HG02588 (cell line): ENCODE results near the gene SNX8.

Source experiments
- ATAC-seq: cut with Tn5 transposase; IDR thresholded peaks from one replicate; pipeline ENCODE4 v1.9.1; 2021; ENCODE audit warnings: mild to moderate bottlenecking, moderate library complexity; ENCODE audit not compliant: unreplicated experiment

Gene SNX8

GRCh38 chr7:2266911-2267310, 47.3 kb downstream of the SNX8 start:
- ATAC-seq = no peak

DNA sequence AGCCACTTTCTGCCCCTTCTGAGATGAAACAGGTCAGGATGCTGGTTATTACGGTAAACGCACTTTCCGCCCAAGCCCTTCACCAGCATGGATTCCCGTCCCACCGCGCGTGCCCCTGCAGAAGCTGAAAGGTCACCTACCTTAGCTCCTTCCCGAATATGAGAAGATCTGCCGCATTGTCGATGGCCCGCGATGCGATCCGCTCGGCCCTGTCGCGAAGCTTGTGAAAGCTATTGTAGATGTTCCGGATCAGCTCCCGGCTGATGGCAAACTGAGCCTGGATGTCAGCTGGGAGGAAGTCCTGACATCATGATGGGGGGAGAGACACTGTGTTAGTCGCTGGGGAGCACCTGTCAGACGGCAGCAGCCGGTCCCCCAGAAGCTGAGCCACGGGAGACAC, 50.1 kb downstream of the SNX8 start:
- ATAC-seq = no peak

DNA sequence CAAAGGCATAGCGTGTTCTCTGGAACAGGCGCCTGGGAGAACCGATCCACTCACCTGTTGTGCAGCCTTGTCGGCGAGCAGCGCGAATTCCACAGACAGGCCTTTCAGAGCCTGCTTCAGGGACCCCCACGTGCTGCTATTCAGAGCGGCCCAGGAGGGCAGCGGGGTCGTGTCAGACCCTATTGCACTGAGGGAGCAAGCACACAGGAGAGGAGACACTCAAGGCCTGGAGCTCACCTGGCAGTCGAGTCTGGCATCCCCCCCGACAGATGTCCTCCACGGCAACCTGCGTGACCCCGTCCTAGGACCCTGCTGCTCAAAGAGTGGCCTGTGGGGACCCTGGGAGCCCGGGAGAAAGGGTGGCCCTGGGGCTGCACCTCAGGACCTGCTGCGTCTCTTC, 51.1 kb downstream of the SNX8 start:
- ATAC-seq = no peak

GRCh38 chr7:2261611-2262010, 52.6 kb downstream of the SNX8 start:
- ATAC-seq = no peak

DNA sequence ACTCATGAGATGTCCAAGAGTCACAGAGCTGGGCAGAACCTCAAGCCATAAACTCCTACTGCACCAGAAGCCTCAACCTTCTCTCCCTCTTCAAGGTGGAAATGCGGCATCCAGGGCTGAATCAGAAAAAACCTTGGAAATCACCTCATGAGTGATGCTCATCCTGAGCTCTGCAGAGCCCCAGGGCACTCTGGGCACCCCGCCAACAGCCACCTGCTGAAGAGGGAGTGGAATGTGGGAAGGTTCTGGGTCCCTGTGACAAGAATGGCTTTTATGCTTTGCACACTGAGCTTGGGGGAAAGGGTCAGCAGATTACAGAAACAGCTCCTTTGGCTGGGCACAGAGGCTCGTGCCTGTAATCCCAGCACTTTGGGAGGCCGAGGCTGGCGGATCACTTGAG, 53.4 kb downstream of the SNX8 start:
- ATAC-seq = no peak

DNA sequence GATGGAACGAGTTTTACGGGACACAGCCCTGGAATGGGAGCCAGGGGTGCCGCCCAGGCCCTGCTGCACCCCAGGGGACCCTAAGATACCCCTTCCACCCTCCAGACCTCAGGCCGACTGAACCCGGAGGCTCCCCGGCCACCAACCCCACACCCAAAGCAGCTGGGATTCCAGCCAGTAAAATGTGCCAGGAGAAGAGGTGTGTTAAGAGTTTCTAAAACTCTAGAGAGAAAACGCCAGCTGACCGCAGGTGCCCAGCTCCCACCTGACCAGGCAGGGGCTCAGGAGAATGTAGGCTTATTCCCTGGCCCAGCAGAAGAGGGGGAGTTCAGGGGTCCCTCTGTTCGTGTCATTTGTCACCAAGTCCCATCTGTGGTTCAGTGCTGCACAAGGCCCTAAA, 54.8 kb downstream of the SNX8 start:
- no peak for ATAC-seq

DNA sequence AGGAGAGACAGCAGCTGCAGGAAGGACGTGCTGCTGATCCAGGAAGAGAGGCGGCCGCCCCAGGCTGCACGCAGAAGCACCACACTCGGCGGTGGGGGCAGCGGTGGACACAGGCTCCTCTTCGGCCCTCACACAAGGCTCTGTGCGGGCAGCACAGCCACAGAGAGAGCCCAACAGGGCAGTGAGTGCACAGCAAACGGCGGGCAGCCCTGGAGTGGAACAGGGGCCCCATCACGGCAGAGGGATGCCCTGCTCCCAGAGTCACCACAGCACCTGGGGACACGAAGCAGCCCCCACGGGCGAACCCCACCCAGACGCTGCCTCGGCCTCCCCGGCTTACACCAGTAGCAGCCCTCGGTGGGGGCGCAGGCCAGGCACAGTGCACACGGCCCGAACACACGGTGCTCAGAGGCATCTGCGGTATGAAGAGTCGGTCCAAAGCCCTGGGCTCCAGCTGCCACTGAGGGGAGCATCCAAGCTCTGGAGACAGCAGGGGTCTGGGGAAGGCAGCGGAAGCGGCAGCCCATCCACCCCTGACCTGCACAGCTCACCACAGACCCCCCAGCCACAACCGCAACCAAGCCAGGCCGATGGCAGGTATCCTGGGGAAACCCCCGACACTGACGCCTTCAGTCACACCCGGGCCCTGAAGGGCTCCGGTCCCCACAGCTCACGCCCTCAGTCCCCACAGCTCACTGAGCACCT, 55.4 kb downstream of the SNX8 start:
- peak; percentile 59 for ATAC-seq

GRCh38 chr7:2257651-2258050, 56.6 kb downstream of the SNX8 start:
- ATAC-seq = no peak

GRCh38 chr7:2257046-2257551, 57.1 kb downstream of the SNX8 start:
- ATAC-seq = no peak

DNA sequence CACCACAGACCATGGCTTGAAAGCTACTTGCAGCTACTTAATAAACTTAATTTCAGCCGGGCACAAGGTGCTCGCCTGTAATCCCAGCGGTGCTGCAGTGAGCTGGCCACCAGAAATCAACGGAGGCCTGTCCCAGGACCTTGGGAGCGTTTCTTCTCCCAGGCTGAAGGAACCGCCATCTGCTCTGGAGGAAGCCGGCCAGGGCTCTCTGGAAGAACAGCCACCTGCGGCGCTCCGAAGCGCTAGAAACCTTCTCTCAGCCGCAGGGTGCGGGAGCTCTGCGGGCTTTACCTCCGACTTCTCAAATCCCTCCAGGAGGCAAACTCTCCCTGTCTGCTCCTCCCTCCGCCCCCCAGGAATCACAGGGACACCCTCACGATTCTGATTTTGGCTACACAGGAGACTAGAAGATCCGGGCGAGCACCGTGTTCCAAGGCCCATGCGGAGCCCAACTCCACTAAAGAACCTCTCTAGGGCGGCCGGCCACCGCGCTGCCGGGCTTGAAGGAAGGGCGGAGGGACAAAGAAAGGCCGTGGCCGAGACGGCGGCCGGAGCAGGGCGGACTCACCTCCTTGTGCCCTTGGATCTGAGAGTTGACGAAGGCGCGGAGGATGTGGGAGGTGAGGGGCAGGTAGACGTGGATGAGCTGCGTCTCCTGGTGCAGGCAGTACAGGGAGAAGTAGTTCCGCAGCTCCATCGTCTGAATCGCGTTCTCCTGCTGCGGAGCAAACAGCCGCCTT, 57.8 kb downstream of the SNX8 start:
- ATAC-seq = no peak

DNA sequence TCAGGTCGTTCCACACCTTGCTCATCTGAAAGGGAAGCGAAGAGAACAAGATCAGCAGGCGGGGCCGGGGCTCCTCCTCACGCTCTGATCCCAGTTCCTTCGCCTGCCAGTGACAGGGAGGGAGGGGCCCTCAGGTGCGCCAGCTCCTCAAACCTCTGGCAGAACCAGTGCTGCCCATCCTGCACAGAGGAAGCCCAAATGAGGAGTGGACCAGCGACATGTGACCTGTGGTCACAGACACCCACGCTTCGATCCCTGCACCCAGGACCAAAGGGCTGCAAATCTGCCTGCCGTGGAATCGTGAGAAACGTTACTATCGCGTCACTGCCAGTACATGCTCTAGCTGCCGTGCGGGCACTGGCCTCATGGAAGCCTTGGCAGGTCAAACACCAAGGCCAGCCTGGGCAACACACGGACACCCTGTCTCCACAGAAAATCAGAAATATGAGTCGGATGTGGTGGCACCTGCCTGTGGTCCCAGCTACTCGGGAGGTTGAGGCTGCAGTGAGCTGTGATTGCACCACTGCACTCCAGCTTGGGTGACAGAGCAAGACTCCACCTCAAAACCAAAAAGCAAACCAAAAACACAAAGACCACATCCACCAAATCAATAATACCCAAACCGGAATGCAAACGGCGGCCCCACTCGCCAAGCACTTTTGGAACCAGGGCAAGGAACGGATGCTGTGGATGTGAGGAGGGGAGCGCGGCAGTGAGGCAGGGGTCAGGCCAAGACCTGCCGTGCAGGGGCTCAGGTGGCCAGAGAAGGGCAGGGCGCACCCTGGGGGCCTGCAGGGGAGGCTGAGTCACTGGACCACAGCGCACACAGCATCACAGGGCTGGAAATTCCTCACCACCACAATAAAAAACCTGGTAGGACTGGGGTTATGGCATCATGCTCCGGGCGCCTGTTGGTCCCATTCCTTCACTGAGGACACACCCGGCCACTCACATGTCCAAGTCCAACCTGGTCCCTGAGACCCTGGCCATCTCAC, 58.8 kb downstream of the SNX8 start:
- no peak for ATAC-seq

GRCh38 chr7:2254429-2255144, 59.7 kb downstream of the SNX8 start:
- no peak for ATAC-seq

DNA sequence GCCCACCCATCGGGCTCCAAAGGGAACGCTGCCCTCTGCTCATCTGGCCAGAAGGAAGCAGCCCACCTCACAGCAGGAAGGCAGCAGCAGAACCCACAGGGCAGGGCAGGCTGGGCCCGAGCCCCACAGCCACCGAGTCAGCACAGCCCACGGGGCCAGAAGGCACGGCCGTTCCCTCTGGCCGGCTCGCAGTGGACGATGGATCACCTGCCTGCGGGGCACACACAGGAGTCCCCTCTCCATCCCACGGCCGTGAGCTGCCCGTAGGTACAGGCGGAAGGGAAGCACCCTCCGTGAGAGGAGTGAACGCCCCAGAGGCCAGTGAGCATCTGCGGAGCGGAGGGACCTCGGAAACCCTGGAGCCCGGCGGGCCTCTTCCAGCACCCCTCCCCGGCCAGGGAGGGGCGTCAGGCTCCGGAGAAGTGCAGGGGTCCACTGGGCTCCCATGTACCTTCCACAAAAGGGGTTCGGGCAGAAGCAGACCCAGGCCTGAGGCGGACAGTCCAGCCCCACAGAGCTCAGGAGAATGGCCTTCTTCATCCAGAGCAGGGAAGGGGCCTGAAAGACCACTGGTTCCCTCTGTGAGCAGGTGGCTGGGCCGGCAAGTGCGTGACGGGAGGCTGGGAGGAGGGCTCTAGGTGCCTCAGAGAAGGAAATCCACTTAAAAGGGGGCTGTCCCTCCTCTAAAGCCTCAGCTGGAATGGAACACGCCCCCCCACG, 60.6 kb downstream of the SNX8 start:
- ATAC-seq = no peak

DNA sequence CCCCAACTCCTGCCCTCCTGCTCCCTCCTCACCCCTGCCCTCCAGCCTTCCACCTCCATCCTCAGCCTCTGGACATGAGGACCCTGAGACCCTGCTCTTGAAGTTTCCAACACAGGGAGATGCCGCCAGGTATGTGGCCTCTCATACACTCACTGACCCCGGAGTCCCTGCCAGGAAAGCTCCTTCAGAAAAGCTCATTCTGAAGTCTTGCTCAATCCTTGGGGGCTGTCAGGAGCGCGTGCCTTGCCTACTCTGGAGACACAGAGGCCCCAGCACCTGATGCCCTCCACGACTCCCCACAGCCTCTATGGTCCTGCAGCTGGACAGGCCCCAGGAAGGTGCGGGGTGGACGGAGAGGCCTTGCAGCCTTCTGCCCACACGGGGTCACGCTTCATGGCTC, 61.2 kb downstream of the SNX8 start:
- ATAC-seq = no peak

GRCh38 chr7:2251841-2252771, 62.1 kb downstream of the SNX8 start:
- ATAC-seq = no peak

- no peak for ATAC-seq
These were observed 62.9 kb downstream of the SNX8 start for GRCh38 chr7:2251381-2251780.

DNA sequence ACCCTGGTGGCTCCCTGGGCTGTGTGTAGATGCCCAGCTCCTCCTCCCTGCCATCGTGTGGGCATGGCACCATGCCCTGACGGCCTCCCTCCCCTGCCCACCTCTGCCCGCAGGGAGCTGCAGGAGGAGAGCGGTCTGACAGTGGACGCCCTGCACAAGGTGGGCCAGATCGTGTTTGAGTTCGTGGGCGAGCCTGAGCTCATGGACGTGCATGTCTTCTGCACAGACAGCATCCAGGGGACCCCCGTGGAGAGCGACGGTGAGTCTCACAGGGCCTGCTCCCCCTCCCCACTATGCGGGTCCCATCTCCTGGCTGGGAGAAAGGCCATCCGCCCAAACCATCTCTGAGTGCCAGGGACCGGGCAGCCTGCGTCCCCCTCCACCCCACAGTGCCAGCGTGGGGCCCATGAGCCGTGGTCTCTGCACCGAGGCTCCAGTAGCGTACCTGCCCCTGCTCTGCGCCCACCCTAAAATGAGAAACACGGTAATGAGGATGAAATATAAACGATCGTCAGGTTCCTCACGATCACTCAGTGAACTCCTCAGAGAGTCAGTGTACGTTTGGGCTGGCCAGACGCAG, 64.4 kb downstream of the SNX8 start:
- no peak for ATAC-seq

DNA sequence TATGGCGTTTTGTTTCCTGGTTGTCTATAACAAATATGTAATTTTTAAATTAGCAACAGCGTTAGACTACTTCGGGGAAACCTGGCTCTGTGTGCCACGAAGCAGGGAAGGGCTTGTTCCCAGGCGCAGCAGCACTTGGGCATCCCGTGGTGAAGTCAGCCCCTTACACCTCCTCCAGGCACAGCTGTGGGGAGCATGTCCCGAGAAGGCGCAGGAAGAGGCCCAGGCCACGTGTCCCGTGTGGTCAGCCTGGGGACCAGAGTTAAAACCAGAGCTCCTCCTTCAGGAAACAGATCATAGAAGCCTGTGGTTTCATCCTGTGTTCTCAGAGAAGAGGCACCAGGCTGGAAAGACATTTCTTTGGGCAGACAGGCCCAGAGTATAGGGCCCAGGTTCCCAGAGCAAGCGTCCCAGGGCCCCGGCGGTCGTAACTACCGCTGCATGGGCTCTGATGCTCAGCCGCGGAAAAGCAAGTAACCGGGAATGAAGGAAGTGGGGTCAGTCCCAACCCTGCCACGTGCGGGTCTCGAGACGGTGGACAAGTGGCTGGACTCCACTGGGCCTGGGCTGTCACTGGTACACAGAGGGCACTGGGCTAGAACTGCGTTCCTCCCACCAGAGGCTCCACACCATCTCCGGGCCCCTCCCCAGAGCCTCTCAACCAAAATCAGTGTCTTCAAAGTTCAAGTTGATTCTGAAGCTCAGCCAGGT, 65.1 kb downstream of the SNX8 start:
- no peak for ATAC-seq
